ENCODE data around the gene ZNF444.

ZNF444 gene

DNA sequence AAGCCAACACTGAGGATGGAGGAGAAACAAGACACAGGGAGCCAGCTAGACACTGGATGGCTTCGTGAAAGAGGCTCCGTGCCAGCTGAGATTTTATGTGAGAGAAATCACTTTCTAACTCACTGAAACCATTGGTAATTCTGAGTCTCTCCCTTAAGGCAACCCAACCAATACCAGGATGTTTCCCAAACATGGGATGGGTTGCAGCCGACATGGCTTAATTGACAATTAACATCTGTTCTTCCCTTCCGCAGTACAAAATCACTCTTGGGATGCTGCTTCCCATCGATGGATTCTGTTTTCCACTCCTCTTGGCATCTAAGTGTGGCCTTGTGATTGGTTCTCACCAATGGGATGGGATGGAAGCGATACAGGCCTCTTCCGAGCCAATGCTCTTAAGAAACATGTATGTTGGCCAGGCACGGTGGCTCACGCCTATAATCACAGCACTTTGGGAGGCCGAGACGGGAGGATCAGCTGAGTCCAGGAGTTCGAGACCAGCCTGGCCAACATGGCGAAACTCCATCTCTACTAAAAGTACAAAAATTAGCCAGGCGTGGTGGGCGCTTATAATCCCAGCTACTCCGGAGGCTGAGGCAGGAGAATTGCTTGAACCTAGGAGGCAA is 17.7 kb upstream of the ZNF444 start:
- no peak for DNase-seq

DNA sequence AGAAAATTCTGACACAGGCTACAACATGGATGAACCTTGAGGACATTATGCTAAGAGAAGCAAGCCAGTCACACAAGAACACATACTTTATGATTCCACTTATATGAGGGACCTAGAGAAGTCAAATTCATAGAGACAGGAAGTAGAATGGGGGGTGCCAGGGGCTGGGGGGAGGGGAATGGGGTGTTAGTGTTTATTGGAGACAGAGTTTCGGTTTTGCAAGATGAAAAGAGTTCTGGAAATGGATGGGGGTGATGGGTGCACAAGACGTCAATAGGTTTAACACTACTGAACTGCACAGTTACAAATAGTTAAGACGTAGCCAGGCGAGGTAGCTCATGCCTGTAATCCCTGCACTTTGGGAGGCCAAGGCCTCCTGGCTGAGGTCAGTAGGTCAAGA is 16.5 kb upstream of the ZNF444 start:
- DNase-seq, result no peak

DNA sequence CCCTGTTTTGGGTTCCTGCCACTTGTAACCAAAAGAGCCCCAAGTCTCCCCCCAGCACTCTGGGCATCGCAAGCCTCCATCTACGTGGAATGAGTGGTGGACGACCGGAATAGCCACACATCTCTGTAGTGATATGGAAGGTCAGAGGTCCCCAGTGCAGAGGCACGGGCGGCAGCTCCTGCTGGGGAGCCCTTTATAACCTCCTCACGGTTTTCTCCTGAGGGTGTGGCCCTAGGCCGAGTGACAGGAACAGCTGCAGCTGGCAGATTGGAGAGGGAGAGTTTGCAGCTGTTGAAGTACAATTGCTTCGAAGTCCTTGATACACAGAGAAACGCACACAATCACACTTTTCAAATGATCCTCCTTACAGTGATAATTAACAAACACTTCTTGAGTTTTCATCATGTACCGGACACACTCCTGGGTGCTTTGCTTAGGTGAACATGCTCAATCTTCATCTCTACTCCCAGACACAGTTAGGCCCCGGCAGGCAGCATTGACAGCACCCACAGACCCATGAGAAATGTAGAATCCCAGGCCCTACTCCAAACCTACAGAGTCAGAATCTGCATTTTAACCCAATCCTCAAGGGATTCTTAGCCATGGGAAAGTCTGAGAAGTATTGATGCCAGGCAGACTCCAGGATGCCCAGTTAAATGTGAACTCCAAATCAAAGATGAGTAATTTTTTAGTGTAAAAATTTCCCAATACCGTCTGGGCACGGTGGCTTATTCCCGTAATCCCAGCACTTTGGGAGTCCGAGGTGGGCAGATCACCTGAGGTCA is 15.1 kb upstream of the ZNF444 start:
- no peak for DNase-seq

DNA sequence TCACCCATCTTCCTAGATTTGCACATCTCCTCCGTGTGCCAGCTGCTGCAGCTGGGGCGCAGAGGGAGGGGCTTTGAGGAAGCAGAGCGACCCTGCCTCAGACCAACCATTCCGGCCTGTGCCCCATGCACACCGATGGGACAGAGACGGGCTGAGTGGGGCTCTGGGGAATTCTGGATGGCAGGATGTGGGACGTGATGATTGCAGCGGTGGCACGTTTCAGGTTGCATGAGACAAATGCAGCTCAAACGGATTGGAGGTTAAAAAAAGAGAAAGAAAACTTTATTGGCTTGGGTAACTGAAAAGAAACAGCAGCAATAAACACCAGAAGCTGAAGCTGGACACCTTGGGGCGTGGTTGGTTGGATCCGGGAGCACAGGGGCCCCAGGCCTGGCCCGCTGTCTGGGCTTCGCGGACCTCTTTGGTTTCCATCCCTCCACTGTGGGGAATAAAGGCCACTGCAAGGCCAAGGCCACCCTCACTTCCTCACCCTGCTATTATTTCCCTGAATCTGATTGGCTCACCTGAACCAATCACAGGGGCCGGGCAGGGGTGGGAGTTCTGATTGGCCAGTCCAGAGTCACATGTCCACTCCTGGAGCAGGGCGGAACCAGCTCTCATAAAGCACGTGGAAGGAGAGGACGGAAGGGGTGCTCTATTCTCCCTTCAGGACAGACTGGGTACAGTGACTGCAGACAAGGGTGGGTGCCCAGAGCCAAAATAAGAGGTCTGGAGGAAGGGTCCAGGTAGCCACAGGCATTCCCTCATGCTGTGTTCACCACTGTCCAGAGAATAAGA is 13.9 kb upstream of the ZNF444 start:
- DNase-seq, result no peak

DNA sequence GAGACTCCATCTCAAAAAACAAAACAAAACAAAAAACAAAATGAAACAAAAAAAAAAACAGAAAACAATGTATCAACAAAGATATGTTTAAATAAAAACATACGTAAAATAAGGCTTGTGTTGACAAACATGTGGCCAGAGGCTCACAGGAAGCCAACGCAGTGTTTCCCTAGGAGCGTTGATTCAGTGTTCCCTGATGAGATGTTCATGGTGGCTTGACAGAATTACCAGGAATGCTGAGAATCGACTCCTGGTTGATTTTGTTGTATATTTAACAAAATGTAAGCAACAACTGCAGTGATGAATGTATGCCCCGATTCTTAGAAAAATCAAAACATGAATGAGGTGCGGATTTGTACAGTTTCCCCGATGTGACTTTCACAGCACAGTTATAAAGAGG is 11.1 kb upstream of the ZNF444 start:
- DNase-seq, result no peak

DNA sequence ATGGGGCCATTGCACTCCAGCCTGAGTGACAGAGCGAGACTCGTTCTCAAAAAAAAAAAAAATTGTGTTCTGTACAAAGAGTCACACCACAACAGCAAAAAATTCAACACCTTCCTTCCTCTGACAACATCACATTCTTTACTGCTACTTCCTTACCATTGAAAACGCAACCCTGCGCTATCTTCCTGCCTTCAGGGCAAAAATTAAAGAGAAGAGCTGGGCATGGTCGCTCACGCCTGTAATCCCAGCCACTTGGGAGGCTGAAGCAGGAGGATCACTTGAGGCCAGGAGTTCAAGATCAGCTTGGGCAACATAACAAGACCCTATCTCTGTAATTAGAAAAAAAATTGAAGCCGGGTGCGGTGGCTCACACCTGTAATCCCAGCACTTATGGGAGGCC is 9.4 kb upstream of the ZNF444 start:
- DNase-seq, result no peak

DNA sequence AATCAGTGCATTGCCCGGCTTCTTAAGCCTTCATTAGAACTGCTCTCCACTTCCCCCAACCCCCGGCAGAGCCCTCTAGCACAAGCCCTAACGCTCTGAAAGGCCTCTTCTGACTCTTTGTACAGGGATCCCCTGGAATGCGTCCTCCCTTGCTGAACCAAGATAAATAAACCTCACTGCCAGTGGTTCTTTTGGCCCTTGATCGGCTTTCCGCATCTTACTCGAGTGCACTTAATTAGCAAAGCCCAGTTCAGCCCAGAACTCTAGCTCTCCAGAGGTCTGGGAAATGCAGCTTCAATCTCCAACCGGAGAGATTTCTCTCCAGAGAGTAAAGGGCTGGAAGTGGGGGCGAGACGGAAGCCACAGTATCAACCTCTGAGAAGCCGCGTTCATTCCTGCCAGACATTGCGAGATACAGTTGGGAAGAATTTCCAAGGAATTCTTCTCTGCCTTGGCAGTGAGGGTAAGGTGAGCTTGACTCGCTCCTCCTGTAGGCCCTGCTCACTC is 8.7 kb upstream of the ZNF444 start:
- no peak for DNase-seq

DNA sequence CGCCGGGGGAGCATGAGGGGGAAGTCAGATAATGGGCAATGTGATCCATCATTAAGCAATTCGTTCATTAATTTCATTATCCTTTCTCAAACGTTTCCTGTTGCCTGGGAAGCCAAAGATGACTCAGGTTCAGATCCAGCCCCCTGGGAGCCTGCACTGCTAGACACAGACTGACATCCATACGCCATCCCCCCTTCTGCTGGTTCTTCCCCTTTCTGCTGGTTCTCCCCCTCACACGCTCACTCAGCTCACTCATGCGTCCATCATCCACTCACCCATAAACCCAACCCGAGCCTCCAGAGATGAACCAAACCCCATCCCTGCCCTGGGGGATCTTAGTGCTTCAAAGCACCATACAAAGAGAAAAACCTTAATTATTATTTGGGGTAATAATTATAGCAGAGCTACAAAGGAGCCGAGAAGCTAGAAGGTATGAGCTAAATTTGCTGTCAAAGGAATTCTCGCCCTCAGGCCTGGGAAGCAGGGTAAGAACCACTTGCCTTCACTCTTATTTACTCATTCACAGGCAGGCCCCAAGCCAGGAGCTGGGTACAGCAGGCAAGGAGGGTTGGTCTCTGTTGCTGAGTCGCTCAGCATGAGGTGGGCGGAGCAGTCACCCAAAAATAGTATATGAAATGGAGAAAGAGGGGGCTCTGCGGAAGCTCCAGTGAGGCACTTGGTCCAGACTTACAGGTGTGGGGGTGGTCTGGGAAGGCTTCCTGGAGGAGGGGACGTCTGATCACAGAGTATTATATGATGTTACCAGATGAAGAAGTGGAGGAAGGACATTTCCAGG is 7.0 kb upstream of the ZNF444 start:
- DNase-seq, result no peak

DNA sequence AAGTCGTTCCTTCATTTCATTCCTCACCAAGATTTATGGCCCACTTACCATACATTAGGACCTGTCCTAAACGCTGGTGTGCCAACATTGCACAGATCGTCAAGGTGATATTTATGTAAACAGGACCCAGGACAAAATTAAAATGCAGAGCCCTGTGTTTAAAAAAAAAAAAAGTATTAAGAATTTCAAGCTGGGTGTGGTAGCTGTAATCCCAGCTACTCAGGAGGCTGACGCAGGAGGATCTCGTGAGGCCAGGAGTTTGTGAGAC is 6.5 kb upstream of the ZNF444 start:
- DNase-seq, result no peak

DNA sequence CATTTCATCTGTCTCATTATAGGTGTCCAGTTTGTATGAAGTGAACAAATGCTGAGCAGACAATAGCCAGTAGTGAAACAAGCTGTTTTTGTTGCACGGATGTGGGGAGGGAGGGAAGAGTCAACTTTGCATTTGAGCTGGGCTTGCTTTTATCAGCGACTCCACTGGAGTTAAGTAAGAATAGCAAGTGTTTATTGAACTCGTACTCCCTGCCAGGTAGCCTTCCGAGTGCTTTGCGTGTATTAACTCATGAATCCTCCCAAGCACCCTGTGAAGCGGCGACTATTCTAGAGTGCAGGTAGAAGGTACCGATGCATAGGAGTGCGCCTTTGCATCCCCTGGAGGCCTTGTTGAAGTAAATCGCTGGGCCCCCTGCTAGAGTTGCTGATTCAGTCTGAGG is 4.7 kb upstream of the ZNF444 start:
- no peak for DNase-seq

DNA sequence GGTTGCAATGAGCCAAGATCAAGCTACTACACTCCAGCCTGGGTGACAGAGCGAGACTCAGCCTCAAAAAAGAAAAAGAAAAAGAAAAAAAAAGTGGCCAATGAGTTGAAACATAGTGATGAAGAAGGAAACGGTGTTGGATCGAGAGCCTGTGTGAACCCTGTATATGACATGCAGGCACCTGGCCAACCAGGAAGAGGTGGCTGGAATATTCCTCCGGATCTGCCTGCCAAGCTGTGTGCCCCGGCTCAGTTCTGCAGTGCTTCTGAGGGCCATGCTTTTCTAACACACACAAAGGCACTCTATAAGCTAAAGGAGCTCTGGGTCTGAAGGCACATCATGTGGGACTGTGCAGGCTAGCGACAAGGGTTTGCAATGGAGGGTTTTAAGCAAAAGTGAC is 3.7 kb upstream of the ZNF444 start:
- peak; percentile 79 for DNase-seq

DNA sequence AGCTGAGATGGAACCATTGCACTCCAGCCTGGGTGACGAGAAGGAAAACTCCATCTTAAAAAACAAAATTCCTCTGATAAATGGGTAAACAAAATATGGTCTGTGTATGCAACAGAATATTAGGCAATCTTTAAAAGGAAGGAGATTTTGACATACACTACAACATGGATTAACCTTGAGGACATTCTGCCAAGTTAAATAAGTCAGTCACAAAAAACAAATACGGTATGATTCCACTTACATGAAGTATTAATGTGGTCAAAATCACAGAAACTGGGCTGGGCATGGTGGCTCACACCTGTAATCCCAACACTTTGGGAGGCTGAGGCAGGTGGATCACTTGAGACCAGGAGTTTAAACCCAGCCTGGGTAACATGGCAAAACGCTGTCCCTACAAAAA is 3.0 kb upstream of the ZNF444 start:
- DNase-seq, result peak; percentile 11

DNA sequence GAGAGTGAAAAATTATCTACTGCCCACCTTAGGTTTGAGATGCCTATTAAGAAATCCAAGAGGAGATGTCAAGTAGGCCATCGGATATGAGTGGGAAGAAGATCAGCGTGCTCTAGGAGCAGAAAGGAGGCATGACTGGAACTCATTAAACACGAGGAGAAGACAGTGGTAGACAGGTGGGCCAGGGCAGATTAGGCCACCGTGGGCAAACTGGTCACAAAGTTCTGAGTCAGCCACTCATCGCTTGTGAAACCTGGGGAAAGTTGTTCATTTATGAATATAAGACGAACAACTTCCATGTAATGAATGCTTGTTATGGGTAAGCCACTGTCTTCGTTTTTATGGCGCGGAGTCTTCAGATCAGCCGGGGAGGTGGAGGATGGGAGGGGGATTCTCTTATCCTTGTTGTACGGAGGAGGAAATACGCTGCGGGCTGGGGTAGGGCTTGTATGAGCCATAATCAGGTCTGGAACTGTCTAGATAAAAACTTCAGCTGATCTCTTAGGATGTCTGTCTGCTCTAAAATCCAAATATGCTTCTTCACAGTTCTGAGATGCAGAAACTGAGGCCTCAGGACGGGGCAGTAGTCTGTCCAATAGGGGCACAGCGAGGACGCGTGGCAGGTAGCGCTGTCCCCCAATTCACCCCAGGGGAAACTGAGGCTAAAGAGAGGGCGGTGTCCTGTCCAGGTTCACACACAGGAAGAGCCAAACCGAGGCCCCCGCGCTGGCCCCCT is 1.1 kb upstream of the ZNF444 start:
- no peak for DNase-seq

DNA sequence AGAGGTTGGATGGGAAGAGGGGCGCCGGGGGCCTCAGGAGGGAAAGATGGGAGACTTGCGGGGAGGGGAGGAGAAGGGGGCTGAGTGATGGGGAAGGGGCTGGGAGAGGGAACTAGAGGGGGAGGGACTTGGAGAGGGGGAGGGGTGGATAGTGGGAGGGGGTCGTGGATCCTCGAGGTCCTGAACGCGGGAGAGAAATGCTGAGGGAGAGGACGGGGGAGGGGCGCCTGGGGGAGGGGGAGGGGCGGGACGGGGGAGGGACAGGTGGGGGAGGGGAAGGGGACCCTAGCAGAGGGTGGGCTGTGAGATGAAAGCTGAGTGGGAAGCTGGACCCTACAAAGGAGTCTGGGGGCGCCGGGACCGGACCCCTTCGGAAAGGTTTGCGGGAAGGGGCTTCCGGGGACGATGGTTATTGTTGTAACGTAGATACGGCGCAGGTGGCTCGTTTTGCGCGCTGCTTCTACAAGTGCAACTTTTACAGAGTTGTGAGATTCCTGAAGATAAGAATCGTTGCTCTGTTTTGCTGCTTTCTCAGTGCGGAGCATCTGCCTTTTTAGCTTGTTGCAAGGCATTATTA is 418 bp downstream of the ZNF444 start:
- DNase-seq, result no peak

DNA sequence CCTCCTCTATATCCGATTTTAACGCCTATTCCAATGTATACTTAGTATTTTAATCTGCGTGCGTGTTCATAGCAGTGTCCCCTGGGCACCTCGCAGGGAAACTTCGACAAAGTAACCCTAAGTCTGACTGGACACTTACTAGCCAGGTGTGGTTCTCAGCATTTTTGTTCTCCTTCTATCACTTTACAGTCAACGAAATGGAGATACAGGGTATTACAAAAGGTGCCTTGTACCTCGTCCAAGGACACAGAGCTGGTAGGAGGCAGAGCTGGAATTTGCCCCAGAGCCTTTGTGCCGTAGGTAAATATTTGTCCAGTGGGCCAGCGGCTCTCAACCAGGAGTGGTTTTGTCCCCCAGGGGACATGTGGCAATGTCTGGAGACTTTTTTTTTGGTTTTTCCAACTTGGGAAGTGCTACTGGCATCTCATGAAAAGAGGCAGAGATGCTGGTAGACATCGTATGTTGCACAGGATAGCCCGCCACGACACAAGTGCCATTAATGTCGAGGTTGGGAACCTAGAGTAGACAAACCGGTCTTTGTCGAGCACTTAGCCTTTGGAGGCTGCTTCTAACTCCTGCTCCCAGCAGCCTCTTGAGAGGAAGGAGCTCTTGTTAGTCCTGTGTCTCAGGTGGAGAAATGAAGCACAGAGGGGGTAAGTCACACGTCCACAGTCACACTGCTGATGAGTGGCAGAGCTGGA is 1.1 kb downstream of the ZNF444 start:
- DNase-seq, result peak; percentile 94

DNA sequence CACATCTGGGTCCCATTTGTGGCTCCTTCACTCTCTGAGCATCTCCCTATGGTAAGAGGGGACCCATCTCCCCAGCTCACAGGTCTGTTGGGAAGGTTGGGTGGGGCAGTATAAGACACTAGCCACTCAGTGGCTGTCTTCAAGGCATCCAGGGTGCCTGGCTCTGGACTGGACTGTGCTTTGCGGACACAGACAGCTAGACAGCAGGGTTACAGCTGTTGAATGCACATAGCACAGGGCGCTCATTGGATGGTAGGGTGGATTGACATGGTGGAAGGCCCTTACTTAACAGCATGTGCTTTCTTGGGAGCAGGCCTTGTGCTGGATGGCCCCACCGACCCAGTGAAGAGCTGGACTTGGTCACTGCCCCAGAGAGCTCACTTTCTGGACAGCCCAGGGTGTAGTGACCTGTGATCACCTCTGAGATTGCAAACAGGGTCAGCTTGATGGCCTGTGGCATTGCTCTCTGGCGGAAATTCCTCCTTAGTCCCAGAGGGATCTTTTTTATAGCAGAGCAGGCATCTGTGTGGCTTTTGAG is 1.9 kb downstream of the ZNF444 start:
- DNase-seq, result no peak

DNA sequence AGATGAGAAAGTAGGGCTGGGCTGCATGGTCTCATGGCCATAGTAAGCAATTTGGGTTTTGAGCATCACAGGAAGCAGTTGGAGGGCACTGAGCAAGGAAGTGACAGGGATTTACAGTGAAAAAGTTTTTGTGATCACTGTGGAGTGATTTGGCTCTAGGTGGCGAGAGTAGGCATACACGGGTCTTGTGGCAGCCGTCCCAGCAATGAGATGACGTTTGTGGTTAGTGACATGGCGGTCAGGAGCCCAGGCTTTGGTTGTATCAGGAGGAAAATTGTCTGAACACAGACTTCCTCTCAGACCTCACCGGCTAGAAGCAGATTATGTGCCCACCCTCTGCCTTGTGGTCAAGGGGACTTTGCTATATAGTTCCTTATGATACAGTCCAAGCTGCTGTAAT is 3.3 kb downstream of the ZNF444 start:
- no peak for DNase-seq

DNA sequence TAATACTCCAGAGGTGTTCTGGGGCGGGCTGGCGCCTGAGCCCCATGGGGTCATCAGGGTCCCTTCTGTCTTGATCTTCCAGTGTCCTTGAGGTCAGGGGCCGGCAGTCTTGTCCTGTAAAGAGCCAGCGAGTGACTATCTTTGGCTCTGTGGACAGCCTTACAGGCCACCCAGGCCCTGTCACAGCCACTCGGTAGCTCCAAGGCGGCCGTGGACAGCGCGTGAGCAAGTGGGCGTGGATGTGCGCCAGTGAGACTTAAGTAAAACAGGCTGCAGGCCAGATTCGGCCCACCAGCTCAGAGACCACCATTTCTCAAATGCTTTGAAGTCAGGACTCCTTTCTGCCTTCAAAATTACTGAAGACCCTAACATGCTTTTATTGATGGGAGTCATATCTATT is 3.7 kb downstream of the ZNF444 start:
- no peak for DNase-seq

DNA sequence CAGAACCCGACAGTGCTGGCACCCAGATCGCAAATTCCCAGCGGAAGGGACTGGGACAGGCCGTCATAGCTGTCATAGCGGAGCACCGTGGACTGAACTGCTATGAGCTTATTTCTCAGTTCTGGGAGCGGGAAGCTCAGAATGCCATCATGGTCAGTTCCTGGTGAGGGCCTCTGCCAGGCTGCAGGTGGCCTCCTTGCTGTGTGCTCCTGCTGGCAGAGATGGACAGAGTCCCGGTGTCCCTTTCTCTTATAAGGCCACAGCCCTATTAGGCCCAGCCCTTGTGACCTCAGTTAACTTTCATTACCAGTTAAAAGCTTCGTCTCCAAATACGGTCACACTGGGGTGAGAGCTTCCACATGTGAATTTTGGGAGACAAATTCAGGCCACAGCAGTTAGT is 4.6 kb downstream of the ZNF444 start:
- DNase-seq, result no peak

DNA sequence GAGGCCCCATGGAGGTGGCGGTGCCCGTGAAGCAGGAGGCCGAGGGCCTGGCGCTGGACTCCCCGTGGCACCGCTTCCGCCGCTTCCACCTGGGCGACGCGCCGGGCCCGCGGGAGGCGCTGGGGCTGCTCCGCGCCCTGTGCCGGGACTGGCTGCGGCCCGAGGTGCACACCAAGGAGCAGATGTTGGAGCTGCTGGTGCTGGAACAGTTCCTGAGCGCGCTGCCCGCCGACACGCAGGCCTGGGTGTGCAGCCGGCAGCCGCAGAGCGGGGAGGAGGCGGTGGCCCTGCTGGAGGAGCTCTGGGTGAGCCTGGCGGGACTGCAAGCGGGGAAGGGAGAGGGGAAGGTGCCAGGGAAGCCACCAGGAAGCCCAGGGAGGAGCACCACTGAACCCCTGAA is 5.8 kb downstream of the ZNF444 start:
- no peak for DNase-seq

DNA sequence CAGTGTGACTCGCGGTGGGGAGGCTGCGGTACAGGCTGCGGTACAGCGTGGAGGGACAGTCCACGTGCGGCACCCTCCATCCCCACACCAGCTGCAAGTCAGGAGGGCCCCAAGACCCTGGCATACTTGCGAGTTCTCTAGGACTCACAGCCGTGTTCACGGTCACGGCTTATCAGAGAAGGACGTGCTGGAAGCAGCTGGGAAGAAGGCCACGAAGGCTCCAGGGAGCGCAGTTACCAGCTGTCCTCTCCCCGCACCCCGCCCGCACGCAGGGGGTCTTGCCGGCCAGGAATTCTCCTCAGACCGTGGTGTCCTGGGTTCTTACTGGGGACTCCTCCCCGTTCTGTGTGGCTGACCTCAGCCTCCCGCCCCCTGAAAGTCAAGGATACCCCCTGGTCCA is 6.2 kb downstream of the ZNF444 start:
- DNase-seq, result no peak
